ENCODE measurements around the gene PHAF1. TPM values are rescaled to one million over a fixed set of nuclear protein-coding genes. Genes with fewer than 3 reads are reported as not detected.

PHAF1 gene
- total RNA-seq, 1 donor, result 16.0 TPM

DNA sequence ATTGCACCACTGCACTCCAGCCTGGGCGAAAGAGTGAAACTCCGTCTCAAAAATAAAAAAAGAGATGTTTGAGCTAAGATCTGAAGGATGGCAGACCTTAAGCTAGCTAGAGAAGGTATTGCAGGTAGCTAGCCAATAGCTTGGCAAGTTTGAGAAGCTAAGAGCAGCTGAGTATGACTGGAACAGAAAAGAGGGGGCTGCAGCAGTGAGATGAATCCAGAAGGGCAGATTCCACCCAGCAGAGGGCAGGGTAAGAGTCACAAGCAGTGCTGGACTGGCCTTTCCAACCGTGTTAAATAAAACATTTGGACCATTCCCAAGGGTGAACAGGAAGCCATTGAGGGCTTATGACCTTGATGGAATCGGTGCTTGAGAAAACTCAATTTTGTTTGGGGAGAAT, 5.7 kb upstream of the PHAF1 start:
- TF ChIP-seq CTCF (IDR thresholded peaks at IDR 0.05; ENCODE audit: insufficient read depth, low read depth, low read length), result peak; percentile 51
- no peak for DNase-seq (ENCODE audit: low read depth)
- H3K4me3 ChIP-seq (ENCODE audit: low read depth, low read length), result no peak overlapping the region

- DNase-seq (ENCODE audit: low read depth), result no peak
- H3K4me3 ChIP-seq (ENCODE audit: low read depth, low read length), result no peak overlapping the region
- no peak for TF ChIP-seq CTCF (IDR thresholded peaks at IDR 0.05; ENCODE audit: insufficient read depth, low read depth, low read length)
Measured at GRCh38 chr16:67104845-67105244, 4.9 kb upstream of the PHAF1 start.

DNA sequence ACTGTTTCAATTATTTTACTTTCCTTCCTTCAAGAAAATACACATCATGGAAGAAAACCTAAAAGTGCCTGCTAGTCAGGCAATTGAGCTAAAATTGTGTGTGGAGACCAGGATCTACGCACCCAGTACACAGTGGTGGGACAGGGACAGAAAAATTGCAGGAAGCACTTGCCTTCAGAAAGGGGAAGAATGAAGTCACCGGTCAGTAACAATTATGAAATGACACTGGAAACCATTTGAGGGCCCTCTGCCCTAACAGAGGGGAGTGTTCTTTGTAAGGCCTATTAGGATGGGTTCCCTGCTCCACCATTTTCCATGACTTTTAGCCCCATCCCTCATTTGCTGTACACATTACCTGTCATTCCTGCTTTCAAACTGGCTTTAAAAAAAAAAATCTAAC, 4.5 kb upstream of the PHAF1 start:
- H3K4me3 ChIP-seq (ENCODE audit: low read depth, low read length), result no peak overlapping the region
- no peak for TF ChIP-seq CTCF (IDR thresholded peaks at IDR 0.05; ENCODE audit: insufficient read depth, low read depth, low read length)
- no peak for DNase-seq (ENCODE audit: low read depth)

- no peak for DNase-seq (ENCODE audit: low read depth)
- no peak for TF ChIP-seq CTCF (IDR thresholded peaks at IDR 0.05; ENCODE audit: insufficient read depth, low read depth, low read length)
- H3K4me3 ChIP-seq (ENCODE audit: low read depth, low read length), result no peak overlapping the region
Measured at GRCh38 chr16:67105881-67106280, 3.9 kb upstream of the PHAF1 start.

GRCh38 chr16:67108489-67108888, 1.3 kb upstream of the PHAF1 start:
- no peak overlapping the region for H3K4me3 ChIP-seq (ENCODE audit: low read depth, low read length)
- no peak for TF ChIP-seq CTCF (IDR thresholded peaks at IDR 0.05; ENCODE audit: insufficient read depth, low read depth, low read length)
- no peak for DNase-seq (ENCODE audit: low read depth)

DNA sequence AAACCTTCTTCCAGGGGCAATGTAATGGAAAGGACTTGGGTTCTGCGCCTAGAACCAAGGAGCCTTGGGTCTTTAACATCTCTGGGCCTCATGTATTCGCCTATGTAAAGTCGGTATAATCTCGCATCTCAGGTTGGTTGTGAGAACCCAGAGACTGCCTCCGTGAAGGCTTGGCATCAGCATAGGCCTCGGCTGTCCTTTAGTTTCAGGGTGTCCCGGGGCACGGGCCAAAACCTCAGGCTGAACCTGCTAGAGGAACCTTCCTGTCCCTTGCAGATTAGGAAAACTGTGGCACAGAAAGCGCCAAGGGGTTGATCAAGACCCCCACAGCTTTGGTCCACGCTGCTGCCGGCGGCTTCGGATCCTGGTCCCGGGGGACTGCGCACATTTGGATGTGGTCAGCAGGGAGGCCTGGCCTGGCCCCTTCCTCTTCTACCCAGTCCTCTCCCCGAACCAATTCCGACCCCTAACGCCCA, 772 bp upstream of the PHAF1 start:
- no peak for DNase-seq (ENCODE audit: low read depth)
- peak overlapping the region; percentile 87 for H3K4me3 ChIP-seq (ENCODE audit: low read depth, low read length)

More for the DNA sequence above, 772 bp upstream of the PHAF1 start:
- TF ChIP-seq CTCF (IDR thresholded peaks at IDR 0.05; ENCODE audit: insufficient read depth, low read depth, low read length), result no peak
